ENCODE results near the gene RAPGEF1.
"Not testable (repeated sequence)": the region's sequence is repeated elsewhere in the genome, so short reads cannot be mapped to it uniquely, and the experiment has no call there.

RAPGEF1 gene

GRCh38 chr9:131578731-131579504, 161.0 kb downstream of the RAPGEF1 start:
- peak; percentile 24 for DNase-seq

- no peak for DNase-seq
Observed at GRCh38 chr9:131578021-131578420, 161.9 kb downstream of the RAPGEF1 start.

DNA sequence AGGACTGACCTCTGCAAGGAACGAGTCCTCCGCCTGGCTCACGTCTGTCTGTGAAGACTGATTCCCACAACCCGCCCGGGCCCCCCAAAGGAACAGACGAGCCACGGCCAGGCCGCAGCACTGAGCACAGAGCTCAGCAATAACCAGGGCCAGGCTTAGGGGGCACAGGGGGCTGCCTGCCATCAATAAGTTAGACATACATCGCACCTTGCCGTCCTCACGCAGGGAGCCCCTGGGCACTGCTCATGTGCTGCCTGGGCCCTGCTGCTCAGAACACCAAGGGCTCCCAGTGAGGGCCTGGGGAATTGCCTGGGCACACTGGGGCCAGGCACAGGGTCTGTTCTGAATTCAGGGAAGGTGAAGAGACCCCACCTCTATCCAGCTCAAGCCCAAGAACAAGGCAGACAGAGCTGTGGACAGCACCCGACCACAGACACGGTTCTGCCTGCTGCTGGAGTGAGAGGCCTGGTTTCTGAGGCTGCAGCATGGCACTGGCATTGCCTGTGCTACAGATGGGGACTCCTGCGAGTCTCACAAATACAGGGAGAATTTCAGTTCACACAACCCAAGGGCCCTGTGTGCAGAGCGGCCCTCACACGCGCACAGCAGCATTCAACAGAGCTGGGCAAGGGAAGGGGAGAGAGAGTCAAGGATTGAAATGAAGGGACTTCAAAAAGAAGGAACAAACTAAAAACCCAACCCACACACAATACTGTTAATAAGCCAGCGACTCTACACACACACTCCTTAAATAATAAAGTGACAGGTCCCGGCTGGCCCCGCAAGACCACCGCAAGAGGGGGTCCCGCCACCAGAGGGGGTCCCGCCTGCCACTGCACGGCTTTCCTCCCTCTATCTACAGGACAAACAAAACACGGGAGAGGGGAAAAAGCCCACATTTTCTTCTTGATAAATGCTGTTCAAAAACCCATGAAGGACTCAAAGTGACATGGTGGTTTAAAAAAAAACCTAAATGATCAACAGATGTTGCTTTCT, 162.6 kb downstream of the RAPGEF1 start:
- no peak for DNase-seq

DNA sequence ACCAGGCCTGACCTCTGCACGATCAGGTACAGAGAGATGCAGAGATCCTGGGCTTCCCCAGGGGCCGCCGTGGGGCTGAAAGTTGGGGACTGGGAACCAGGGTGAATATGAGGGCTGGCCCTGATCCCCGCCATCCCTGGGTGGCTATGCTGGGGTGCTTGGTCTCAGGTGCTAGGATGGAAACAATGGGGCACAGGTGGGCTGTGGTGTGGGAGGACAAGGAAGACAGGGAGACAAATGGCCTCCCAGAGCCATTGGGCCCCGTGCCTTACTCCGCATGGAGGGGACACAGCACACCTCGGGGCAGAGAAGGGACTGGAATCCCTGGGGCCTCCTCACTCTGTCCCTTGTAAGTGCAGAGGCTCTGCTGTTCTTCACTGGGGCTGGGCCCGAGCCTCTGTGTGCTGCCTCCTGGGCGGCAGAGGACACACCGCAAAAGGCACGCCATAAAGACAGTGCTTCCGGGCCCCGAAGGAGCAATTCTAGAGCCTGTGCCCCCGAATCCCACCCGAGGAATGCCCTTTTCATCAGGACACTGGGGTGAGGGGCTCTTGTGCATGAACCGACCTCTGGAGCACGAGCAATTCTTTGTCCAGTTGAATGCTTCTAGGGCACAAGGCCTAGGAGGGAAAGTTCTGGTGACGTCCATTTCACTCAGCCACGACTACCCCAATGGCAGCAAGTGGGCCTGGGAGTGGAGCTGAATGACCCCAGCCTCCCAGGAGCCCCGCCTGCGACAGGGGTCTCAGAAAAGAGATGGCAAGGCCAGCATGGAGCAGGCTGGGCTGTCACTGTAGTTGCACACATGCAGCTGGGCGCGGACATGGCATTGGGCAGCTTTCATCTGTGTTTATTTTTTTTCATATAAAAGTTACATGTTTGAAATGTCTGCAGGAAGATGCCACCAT, 163.7 kb downstream of the RAPGEF1 start:
- DNase-seq: no peak

GRCh38 chr9:131574730-131575640, 164.9 kb downstream of the RAPGEF1 start:
- no peak for DNase-seq

- no peak for DNase-seq
Observed at GRCh38 chr9:131567910-131568309, 172.0 kb downstream of the RAPGEF1 start.

- no peak for DNase-seq
Observed at GRCh38 chr9:131566158-131566557, 173.7 kb downstream of the RAPGEF1 start.

DNA sequence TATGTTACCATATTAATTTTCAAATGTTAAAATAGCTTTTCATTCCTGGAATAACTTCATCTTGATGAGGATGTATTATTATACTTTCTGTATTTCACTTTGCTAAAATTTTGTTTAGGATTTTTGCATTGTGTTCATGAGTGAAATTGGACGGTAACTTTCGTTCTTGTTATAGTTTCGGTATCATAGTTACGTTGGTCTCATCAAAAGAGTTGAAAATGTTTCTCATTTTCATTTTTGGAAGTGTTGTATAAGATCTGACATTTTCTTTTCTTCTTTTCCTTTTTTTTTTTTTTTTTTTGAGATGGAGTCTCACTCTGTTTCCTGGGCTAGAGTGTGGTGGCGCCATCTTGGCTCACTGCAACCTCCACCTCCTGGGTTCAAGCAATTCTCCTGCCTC, 174.5 kb downstream of the RAPGEF1 start:
- no peak for DNase-seq

DNA sequence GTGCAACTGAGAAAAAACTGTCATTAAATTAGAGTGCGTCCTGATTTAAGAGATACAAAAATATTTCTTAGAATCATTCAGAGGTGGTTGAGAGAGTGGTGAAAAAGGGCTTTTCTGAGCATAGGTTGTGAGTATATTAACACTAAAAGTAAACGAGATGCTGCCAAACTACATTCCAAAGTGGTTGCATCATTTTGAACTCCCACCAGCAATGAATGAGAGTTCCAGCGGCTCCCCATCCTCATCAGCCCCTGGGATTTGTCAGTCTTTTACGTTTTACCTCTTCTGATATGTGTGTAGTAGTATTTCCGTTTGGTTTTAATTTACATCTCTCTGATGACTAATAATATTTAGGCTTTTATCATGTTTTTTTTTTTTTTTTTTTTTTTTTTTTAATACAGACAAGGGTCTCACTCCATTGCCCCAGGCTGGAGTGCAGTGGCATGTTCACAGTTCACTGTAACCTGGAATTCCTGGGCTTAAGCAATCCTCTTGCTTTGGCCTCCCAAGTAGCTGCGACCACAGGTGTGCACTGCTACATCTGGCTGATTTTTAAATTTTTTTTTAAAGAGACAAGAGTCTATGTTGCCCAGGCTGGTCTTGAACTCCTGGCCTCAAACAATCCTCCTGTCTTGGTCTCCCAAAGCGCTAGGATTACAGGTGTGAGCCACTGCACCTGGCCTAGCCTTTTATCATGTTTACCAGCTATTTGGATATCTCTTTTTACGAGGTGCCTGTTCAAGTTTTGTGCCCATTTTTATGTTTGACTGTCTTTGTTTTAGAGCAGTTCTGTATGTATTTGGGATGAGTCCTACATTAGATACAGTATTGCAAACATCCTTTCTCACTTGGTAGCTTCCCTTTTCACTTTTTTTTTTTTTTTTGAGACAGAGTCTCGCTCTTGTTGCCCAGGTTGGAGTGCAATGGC, 177.6 kb downstream of the RAPGEF1 start:
- no peak for DNase-seq

DNA sequence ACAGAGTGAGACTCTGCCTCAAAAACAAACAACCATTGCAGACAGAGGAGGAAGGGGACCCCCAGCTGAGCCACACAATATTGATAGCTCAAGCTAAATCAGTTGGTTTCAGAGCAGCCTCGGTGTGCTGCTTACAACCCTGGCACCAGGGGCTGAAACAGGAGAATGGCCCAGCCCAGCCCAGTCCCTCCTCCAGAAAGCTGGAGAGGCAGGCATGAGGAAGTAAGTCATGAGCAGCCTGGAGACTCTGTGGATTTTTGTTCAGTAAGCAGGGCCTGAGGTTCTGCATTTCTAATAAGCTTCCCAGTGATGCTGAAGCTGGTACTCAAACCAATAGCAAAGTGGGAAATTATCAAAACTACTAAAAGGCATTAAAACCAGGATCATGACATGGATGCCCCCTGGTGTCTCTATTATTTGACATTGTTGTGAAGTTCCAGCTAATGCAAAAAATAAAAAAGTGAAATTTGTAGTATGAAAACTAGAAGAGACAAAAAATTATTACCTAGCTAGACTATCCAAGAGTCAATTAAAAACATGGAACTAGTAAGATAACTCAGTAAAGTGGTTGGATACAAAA, 180.4 kb downstream of the RAPGEF1 start:
- DNase-seq: no peak

- no peak for DNase-seq
Observed at GRCh38 chr9:131557855-131558548, 181.9 kb downstream of the RAPGEF1 start.

GRCh38 chr9:131555841-131556673, 183.8 kb downstream of the RAPGEF1 start:
- no peak for DNase-seq

DNA sequence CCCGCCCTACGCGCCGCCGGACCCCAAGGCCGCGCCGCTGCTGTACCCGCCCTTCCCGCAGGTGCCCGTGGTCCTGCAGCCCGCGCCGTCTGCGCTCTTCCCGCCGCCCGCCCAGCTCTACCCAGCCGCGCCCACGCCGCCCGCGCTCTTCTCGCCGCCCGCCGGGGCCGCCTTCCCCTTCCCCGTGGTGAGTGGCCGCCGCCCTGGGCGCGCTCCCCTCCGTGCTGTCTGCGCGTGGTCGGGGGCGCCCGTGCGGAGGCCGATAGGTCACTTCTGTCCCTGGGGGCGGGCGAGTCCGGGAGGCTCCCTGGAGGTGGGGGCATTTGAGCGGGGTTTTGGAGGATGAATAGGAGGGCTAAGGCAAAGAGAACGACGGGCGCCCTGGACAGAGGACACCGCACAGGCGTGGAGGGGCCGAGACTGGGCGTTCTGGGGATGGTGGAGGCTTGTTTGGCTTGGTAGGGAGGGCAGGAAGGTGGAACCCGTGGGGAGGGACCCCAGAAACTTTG, 185.0 kb downstream of the RAPGEF1 start:
- DNase-seq: no peak

DNA sequence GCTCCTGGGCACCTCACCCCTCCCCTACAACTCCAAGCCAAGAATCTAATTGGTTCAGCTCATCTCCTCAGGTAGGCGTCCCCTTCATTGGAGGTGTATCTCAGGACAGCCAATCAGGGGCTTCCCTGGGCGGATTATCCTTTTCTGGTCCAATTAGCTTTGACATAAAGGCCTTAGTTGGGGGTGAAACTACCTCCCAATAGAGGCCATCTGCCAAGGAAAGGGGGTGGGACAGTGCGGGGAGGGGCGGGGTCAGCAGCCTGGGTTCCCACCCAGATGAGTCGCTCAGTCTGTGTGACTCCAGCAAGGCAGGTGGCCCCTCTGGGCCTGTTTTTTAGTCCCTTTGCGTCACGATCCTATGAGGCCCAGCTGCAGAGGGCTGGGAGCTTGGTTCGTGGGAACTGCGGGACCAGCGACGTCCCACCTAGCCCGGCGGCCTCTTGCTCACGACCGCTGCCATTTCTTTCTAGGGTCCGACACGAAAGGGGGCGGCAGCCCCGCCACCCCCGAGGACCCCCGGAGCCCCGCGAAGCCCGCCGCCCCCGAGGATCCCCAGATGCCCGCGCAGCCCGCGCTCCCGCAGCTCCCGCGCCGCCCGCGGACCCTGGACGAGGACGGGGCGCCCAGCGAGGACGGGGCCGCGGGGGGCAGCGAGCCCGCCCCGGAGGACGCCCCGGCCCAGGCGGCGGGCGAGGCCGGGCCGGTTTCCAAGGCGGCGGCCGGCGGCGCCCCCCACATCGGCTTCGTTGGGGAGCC, 185.6 kb downstream of the RAPGEF1 start:
- no peak for DNase-seq

- no peak for DNase-seq
Observed at GRCh38 chr9:131552030-131552429, 187.8 kb downstream of the RAPGEF1 start.

DNA sequence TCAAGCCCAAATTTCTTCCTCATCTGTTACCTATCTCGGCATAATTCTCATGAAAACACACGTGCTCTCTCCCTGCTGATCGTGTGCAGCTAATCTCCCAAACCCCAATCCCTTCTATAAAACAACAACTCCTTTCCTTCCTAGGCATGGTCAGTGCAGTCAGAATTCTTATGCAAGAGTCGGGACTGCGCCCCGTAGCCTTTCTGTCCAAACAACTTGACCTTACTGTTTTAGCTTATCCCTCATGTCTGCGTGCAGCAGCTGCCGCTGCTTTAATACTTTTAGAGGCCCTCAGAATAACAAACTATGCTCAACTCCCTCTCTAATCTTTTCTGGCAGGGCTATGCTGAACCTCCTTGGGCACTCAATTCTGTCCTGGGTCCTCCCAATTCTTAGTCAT, 189.4 kb downstream of the RAPGEF1 start:
- DNase-seq: not testable (repeated sequence)

DNA sequence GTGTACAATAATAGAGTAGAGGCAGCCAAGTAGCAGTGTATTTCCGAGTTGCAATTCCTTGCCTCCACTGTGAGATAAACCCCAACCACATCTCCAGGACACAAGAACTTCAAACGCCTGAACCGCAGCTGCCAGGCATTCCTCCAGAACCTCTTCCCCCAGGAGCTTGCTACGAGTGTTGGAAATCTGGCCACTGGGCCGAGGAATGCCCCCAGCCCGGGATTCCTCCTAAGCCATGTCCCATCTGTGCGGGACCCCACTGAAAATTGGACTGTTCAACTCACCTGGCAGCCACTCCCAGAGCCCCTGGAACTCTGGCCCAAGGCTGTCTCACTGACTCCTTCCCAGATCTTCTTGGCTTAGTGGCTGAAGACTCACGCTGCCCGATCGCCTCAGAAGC, 190.7 kb downstream of the RAPGEF1 start:
- DNase-seq: not testable (repeated sequence)
